Endothelial cell of umbilical vein (primary cell): ENCODE data around the gene CRELD2. TPM values are rescaled to one million over a fixed set of nuclear protein-coding genes. Genes with fewer than 3 reads are reported as not detected.

Experiments
- BruUV-seq: library from RNA; stranded (reverse); fragments of 400-500 nt; replicated peaks from 2 replicates; lab custom pipeline; 2021; lab: Mats Ljungman, UMichigan
- CTCF ChIA-PET: fragments of 300-600, 350-600 bp; sonication (Branson Sonifier 250); formaldehyde crosslinking; loops from one replicate; lab custom pipeline; 2021; ENCODE audit warnings: antibody characterized with exemption, inconsistent platforms; lab: Charles Lee
- POLR2A ChIA-PET: fragments of 300-600, 350-600 bp; sonication (Branson Sonifier 250); formaldehyde crosslinking; loops from one replicate; lab custom pipeline; 2021; ENCODE audit warnings: antibody characterized with exemption, inconsistent platforms; lab: Charles Lee
- DNase-seq: peaks from one replicate; pipeline ENCODE4 v3.0.0-alpha.2; 2011; ENCODE audit warnings: low read depth, low spot score
- FAIRE-seq: peaks from 2 replicates; lab custom pipeline; 2011; peaks lifted over from hg19 to GRCh38; lab: Jason Lieb, UNC
- H2AFZ ChIP-seq: 2 replicates; pipeline ENCODE4 v1.6.0; 2012; ENCODE audit warnings: low read depth, low read length, control low read depth, inconsistent platforms
- H3K27ac ChIP-seq: 2 replicates; pipeline ENCODE4 v1.5.1; 2011; ENCODE audit warnings: low read depth, mild to moderate bottlenecking, control low read depth, low read length, moderate library complexity; ENCODE audit not compliant: insufficient read depth
- H3K27me3 ChIP-seq, 2 experiments: 2 replicates each; pipeline versions ENCODE4 v1.6.0 to v1.6.1; 2011; ENCODE audit warnings: low read length in 2 of 2, mixed read lengths in 1 of 2; ENCODE audit not compliant: control insufficient read depth in 2 of 2, insufficient read depth in 2 of 2
- H3K36me3 ChIP-seq, 2 experiments: 2 replicates in 1 of 2; 3 replicates in 1 of 2; pipeline ENCODE4 v1.5.1; 2011; ENCODE audit warnings: low read length in 2 of 2, mild to moderate bottlenecking in 1 of 2, moderate library complexity in 1 of 2; ENCODE audit not compliant: control insufficient read depth in 2 of 2, insufficient read depth in 2 of 2; ENCODE audit errors: extremely low read depth in 1 of 2
- H3K4me1 ChIP-seq: 3 replicates; pipeline ENCODE4 v1.5.1; 2011; ENCODE audit warnings: mild to moderate bottlenecking, low read length; ENCODE audit not compliant: control insufficient read depth, insufficient read depth; ENCODE audit errors: extremely low read depth
- H3K4me2 ChIP-seq: 2 replicates; pipeline ENCODE4 v1.6.1; 2011; ENCODE audit warnings: low read length, control low read depth, mixed read lengths; ENCODE audit not compliant: insufficient read depth
- H3K4me3 ChIP-seq, 3 experiments: fragments of 200-600 bp in 1 of 3; sonication (generic), shearing (Covaris generic) in 1 of 3; replicated peaks in 1 of 3; 2 replicates each; pipeline ENCODE4 v1.5.1; 2011 to 2016; ENCODE audit warnings: control low read depth in 3 of 3, low read length in 3 of 3, mild to moderate bottlenecking in 2 of 3, inconsistent platforms in 1 of 3, low read depth in 1 of 3, moderate library complexity in 1 of 3; ENCODE audit not compliant: insufficient read depth in 1 of 3
- H3K79me2 ChIP-seq: 2 replicates; pipeline ENCODE4 v1.6.0; 2012; ENCODE audit warnings: low read length, inconsistent platforms; ENCODE audit not compliant: control insufficient read depth, insufficient read depth
- H3K9ac ChIP-seq: replicated peaks from 2 replicates; pipeline ENCODE3; 2011; ENCODE audit warnings: low read length, control low read depth; ENCODE audit not compliant: insufficient read depth; ENCODE audit errors: extremely low read depth
- H3K9me1 ChIP-seq: replicated peaks from 3 replicates; pipeline ENCODE4 v1.6.0; 2011; ENCODE audit warnings: mild to moderate bottlenecking, low read length; ENCODE audit not compliant: control insufficient read depth, insufficient read depth; ENCODE audit errors: extremely low read depth
- H3K9me3 ChIP-seq: replicated peaks from 2 replicates; pipeline ENCODE4 v1.5.1; 2012; ENCODE audit warnings: low read length, inconsistent platforms; ENCODE audit not compliant: control insufficient read depth, insufficient read depth
- H4K20me1 ChIP-seq: replicated peaks from 2 replicates; pipeline ENCODE3; 2011; ENCODE audit warnings: mild to moderate bottlenecking, low read length; ENCODE audit not compliant: control insufficient read depth, insufficient read depth; ENCODE audit errors: extremely low read depth
- EZH2 ChIP-seq: IDR thresholded peaks from 2 replicates; pipeline ENCODE4 v1.6.1; 2012; ENCODE audit warnings: borderline replicate concordance, low read depth, mild to moderate bottlenecking, moderate library complexity, low read length, inconsistent platforms; ENCODE audit not compliant: severe bottlenecking
- FOS ChIP-seq: IDR thresholded peaks from 2 replicates; pipeline ENCODE4 v1.6.1; 2011; ENCODE audit warnings: mild to moderate bottlenecking, low read length, moderate library complexity, borderline replicate concordance; ENCODE audit not compliant: insufficient read depth
- GATA2 ChIP-seq: IDR thresholded peaks from 2 replicates; pipeline ENCODE4 v1.7.0; 2011; ENCODE audit warnings: low read depth, mild to moderate bottlenecking, moderate library complexity, mixed read lengths, low read length; ENCODE audit not compliant: insufficient read length, insufficient read depth
- JUN ChIP-seq: IDR thresholded peaks from 2 replicates; pipeline ENCODE4 v1.6.1; 2011; ENCODE audit warnings: borderline replicate concordance, low read depth; ENCODE audit not compliant: insufficient read length, insufficient read depth
- MYC ChIP-seq: IDR thresholded peaks from one replicate; pipeline ENCODE4 v1.6.1; 2011; ENCODE audit warnings: mild to moderate bottlenecking, low read depth, low read length
- POLR2A ChIP-seq: IDR thresholded peaks from 2 replicates; pipeline ENCODE4 v1.6.1; 2012; ENCODE audit warnings: low read depth, mild to moderate bottlenecking, control low read depth, low read length
- POLR2AphosphoS5 ChIP-seq: IDR thresholded peaks from 2 replicates; pipeline ENCODE4 v1.6.1; 2012; ENCODE audit warnings: low read depth, mild to moderate bottlenecking, control low read depth, low read length, moderate library complexity; ENCODE audit not compliant: insufficient read depth
- dilution Hi-C: fragments of 300-500 bp; cut with MboI; formaldehyde crosslinking; loops from one replicate; pipeline ENCODE4 v1.15.0; 2019; ENCODE audit warnings: low sequenced_read_pairs; ENCODE audit not compliant: extremely low pct_ligation_motif_present
- intact Hi-C: fragments of 100-400 bp; cut with micrococcal nuclease; formaldehyde crosslinking; loops from one replicate; pipeline ENCODE4 v1.10.0; 2022
- polyA plus RNA-seq, 4 experiments: library from polyadenylated mRNA; depleted of rRNA in 3 of 4; stranded (reverse) in 3 of 4; unstranded in 1 of 4; fragments of >200 nt; gene quantifications; 2 replicates each; pipeline versions ENCODE4 v1.2.1 to v1.2.3, GENCODE V29; 2011 to 2012; ENCODE audit warnings: missing spikeins in 1 of 4
- total RNA-seq: library from RNA; stranded (reverse); gene quantifications from 2 replicates; pipeline ENCODE4 v1.2.3, GENCODE V29; 2021
- TF ChIP-seq, protein P1 (sequence below), 2 donors: IDR thresholded peaks; 1 replicate in 1 of 2; 2 replicates in 1 of 2; pipeline ENCODE4 v1.5.1; 2011; ENCODE audit warnings: low read length in 2 of 2, mild to moderate bottlenecking in 2 of 2, moderate library complexity in 2 of 2, control low read depth in 1 of 2, inconsistent platforms in 1 of 2, low read depth in 1 of 2; ENCODE audit not compliant: insufficient read depth in 1 of 2; ENCODE audit errors: extremely low read depth in 1 of 2
- TF ChIP-seq, protein P2 (sequence below): IDR thresholded peaks from 2 replicates; pipeline ENCODE4 v1.6.1; 2011; ENCODE audit not compliant: insufficient read depth, insufficient read length

CRELD2 gene
- total and polyA plus RNA-seq, 2 donors (not counting 3 experiments of a cell fraction or from before 2014, with no cell fraction given), result 71.0 to 86.3 TPM

DNA sequence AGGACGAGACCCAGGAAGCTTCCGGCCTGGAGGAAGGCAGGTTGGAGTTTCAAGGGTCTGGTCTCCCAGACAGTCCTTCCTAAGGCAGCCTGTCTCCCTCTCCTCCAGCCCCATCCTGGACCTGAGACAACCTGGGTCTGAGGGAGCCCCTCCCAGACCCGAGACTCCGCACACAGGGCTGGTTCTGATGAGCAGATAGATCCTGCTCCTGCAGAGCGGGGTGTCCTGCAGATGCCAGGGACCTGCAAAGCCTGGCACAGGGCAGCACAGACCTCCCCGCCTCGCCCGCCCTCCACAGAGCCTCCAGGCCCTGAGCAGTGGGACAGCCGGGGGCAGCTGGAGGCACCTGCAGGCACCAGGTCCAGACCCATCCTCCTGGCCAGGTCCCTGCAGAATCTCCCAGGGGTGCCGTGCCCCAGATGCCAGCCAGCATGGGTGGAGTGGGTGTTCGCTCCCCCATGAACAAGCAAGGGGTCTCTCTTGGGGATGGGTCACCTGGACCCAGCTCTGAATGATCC lies 49.9 kb downstream of the CRELD2 start:
- H3K9me3 ChIP-seq, result no peaks in the 10 kb centered on the region
- DNase-seq, result no peak
- H3K27me3 ChIP-seq, result no peaks in the 10 kb centered on the region
- no peak overlapping the region for H2AFZ ChIP-seq
- no TSS peak for BruUV-seq
- no peak for FAIRE-seq
- H3K9me1 ChIP-seq, result no peaks in the 10 kb centered on the region
- intact Hi-C loops (no loop called here), dilution Hi-C loops (no loop called here)
- no peak overlapping the region for H3K27ac ChIP-seq
- H3K4me3 ChIP-seq, result no peak overlapping the region
- TF ChIP-seq, protein P1, sequence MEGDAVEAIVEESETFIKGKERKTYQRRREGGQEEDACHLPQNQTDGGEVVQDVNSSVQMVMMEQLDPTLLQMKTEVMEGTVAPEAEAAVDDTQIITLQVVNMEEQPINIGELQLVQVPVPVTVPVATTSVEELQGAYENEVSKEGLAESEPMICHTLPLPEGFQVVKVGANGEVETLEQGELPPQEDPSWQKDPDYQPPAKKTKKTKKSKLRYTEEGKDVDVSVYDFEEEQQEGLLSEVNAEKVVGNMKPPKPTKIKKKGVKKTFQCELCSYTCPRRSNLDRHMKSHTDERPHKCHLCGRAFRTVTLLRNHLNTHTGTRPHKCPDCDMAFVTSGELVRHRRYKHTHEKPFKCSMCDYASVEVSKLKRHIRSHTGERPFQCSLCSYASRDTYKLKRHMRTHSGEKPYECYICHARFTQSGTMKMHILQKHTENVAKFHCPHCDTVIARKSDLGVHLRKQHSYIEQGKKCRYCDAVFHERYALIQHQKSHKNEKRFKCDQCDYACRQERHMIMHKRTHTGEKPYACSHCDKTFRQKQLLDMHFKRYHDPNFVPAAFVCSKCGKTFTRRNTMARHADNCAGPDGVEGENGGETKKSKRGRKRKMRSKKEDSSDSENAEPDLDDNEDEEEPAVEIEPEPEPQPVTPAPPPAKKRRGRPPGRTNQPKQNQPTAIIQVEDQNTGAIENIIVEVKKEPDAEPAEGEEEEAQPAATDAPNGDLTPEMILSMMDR (IDR thresholded peaks at IDR 0.05; ENCODE audit: extremely low read depth in 1 of 2, insufficient read depth in 1 of 2, low read depth in 1 of 2, low read length in 2 of 2), result no peak
- TF ChIP-seq GATA2, result no peak
- no peak for TF ChIP-seq FOS
- TF ChIP-seq POLR2AphosphoS5, result no peak
- TF ChIP-seq EZH2, result no peak
- TF ChIP-seq, protein P2, sequence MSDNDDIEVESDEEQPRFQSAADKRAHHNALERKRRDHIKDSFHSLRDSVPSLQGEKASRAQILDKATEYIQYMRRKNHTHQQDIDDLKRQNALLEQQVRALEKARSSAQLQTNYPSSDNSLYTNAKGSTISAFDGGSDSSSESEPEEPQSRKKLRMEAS, result no peak
- TF ChIP-seq JUN, result no peak
- no peak for TF ChIP-seq POLR2A
- TF ChIP-seq MYC, result no peak
- H3K4me2 ChIP-seq, result no peak overlapping the region
- peaks cover 21% of the 10 kb centered on the region for H3K79me2 ChIP-seq
- no peaks in the 10 kb centered on the region for H4K20me1 ChIP-seq
- ChIA-PET POLR2A (no interaction called here), CTCF (interaction anchor here (1.4 to 3.0 kb wide), 2 partner anchors 37 to 238 kb away, joined by 4 to 10 read pairs; no protein-coding TSS in a partner anchor)
- H3K4me1 ChIP-seq, result peaks cover 19% of the 10 kb centered on the region
- H3K36me3 ChIP-seq, result peaks cover 10 to 20% of the 10 kb centered on the region in 2 experiments
- H3K9ac ChIP-seq, result no peak overlapping the region
